ENCODE data around the gene QRFP. TPM values are rescaled to one million over a fixed set of nuclear protein-coding genes. Genes with fewer than 3 reads are reported as not detected.

The QRFP gene
- total and polyA plus RNA-seq, 8 donors: not detected

DNA sequence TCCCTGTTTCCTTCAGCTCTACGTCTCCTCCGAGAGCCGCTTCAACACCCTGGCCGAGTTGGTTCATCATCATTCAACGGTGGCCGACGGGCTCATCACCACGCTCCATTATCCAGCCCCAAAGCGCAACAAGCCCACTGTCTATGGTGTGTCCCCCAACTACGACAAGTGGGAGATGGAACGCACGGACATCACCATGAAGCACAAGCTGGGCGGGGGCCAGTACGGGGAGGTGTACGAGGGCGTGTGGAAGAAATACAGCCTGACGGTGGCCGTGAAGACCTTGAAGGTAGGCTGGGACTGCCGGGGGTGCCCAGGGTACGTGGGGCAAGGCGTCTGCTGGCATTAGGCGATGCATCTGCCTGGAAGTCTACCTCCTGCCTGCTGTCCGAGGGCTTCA is 33.9 kb downstream of the QRFP start:
- H3K4me1 ChIP-seq: no peaks in the 10 kb centered on the region
- 90 to 92% methylated on average over 23 of the region's 23 CpGs for WGBS, 2 donors
- no peak for FAIRE-seq
- H3K36me3 ChIP-seq: no peaks in the 10 kb centered on the region
- intact Hi-C loops (cut with DNase I): loop anchor here (5.0 to 10.0 kb wide), 3 partner anchors 90 to 158 kb away; no protein-coding TSS in a partner anchor
- no peaks in the 10 kb centered on the region for H3K9me3 ChIP-seq
- H3K27me3 ChIP-seq: no peaks in the 10 kb centered on the region
- ATAC-seq: no peak
- no peak for DNase-seq
- no peak overlapping the region for H3K27ac ChIP-seq
- no peak overlapping the region for H3K4me3 ChIP-seq
- TF ChIP-seq, protein P1, sequence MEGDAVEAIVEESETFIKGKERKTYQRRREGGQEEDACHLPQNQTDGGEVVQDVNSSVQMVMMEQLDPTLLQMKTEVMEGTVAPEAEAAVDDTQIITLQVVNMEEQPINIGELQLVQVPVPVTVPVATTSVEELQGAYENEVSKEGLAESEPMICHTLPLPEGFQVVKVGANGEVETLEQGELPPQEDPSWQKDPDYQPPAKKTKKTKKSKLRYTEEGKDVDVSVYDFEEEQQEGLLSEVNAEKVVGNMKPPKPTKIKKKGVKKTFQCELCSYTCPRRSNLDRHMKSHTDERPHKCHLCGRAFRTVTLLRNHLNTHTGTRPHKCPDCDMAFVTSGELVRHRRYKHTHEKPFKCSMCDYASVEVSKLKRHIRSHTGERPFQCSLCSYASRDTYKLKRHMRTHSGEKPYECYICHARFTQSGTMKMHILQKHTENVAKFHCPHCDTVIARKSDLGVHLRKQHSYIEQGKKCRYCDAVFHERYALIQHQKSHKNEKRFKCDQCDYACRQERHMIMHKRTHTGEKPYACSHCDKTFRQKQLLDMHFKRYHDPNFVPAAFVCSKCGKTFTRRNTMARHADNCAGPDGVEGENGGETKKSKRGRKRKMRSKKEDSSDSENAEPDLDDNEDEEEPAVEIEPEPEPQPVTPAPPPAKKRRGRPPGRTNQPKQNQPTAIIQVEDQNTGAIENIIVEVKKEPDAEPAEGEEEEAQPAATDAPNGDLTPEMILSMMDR (IDR thresholded peaks at IDR 0.05): no peak

DNA sequence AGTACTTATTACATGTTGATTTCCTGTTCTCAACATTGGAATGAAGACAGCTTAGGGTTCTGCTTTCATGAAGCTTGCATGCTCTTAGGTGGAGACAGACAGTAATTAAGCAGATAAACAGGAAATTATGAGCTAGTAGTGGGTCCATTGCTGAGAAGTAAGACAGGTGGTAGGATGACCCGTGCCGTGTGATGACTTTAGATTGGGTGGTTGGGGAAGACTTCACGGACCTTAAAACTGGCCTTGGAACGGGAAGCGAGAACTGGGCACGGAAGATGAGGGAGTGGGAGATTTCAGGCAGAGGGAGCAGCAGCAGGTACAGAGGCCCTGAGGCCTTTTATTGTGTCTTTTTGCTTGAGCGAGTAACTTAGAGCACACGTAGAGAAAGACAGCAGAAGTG is 34.4 kb downstream of the QRFP start:
- H3K4me1 ChIP-seq: no peaks in the 10 kb centered on the region

DNA sequence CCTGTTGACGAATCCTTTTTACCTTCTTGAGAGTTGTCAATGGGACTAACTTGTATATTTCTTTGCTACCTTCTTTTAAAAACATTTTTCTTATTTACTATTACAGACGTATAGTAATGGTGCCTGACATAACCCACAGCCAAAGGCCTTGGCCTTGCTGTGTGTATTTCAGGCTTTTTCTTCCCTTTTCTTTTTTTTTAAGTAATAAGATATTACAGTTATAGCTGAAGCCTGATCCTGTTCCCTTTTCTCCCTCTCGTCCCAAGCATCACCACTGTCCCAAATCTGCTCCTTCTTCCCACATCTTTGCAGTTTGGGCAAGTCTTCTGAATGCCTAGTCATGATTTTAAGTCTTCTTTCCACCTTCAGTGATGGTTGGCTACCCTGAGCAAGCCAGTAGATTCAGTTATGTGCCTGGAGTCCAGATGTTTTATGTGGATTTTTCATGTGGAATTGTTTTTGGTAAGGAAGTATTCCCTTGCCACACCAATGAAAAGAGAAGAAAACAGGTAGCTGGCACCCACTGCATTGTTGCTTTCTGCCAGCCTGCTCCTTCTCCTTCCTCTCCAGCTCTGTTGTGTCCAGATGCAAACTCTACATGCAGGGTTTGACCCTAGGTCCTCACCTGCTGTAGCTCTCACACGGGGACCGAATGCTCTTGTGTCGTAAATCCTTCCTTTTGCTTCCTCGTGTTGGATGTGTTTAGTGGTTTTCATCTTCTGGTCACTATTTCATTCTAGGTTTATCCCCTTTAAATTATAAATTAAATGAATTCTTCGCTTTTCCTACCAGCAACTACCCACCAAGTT is 35.0 kb downstream of the QRFP start:
- Histone ChIP-seq H3K4me1 (no peaks in the 10 kb centered on the region), H3K4me3 (no peak overlapping the region), H3K9me3 (no peaks in the 10 kb centered on the region), H3K27me3 (no peaks in the 10 kb centered on the region), H3K36me3 (no peaks in the 10 kb centered on the region), H3K27ac (no peak overlapping the region)
- intact Hi-C loops (cut with DNase I): loop anchor here (5.0 to 10.0 kb wide), 3 partner anchors 89 to 157 kb away; no protein-coding TSS in a partner anchor
- ATAC-seq (no peak), DNase-seq (no peak), FAIRE-seq (no peak)
- TF ChIP-seq, protein P1 (IDR thresholded peaks at IDR 0.05): no peak
- WGBS, 2 donors: 79 to 80% methylated on average over 8 of the region's 8 CpGs

More for the DNA sequence above, 34.4 kb downstream of the QRFP start:
- ATAC-seq (no peak), FAIRE-seq (no peak), DNase-seq (no peak)
- Histone ChIP-seq H3K36me3 (no peaks in the 10 kb centered on the region), H3K27ac (no peak overlapping the region), H3K4me3 (no peak overlapping the region), H3K27me3 (no peaks in the 10 kb centered on the region), H3K9me3 (no peaks in the 10 kb centered on the region)
- 80 to 82% methylated on average over 8 of the region's 8 CpGs for WGBS, 2 donors
- intact Hi-C loops (cut with DNase I): loop anchor here (5.0 to 10.0 kb wide), 3 partner anchors 90 to 157 kb away; no protein-coding TSS in a partner anchor
- TF ChIP-seq, protein P1 (IDR thresholded peaks at IDR 0.05): no peak

DNA sequence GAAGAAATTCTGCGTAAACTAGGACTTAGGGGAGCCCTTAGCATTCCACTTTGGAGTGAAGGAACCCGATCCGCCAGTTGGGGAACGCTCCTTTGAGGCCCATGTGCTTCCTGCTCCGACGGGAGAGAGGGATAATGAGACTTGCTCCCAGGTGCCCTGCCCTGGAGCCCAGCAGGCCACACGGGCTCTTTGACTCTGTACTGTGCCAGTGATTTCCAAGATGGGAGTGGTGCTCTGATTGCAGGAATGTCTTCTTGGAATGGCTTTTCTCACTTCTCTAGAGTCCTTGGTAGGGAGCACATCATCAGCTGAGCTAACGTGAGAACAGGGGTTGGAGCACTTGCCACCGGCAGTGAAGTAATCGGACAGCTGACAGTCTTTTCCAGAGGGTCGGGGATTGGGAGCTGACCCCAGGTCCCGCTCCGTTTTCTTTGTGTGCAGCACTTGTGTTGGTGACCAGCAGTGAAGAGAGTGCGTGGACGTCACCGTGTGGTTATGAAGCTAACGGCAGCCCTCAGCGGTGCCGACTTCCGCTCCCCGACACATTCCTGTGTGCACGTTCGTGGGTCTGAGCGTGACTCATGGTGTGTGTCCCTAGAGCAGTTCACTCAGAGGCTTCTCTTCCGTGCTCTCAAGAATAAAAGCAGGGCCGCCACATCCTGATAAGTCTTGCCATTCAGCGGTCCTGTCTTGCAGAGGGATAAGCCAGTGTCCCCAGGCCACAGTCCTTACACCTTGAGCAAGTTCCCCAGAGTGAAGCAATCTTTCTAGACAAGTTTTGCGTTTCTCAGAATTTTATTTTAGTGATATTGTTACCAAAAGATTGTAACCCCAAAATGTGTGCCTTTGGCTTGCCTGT is 35.9 kb downstream of the QRFP start:
- ATAC-seq: peak; percentile 35 to 80 (median 68)
- TF ChIP-seq, protein P1 (IDR thresholded peaks at IDR 0.05): no peak
- no peaks in the 10 kb centered on the region for H3K4me1 ChIP-seq
- H3K4me3 ChIP-seq: no peak overlapping the region
- H3K27ac ChIP-seq: no peak overlapping the region
- DNase-seq: peak in 3 of 6 donors; percentile 25 to 57 (median 40)
- H3K9me3 ChIP-seq: no peaks in the 10 kb centered on the region
- intact Hi-C loops (cut with DNase I): loop anchor here (5.0 to 10.0 kb wide), 3 partner anchors 88 to 156 kb away; no protein-coding TSS in a partner anchor
- H3K27me3 ChIP-seq: no peaks in the 10 kb centered on the region
- FAIRE-seq: no peak
- WGBS, 2 donors: 81 to 82% methylated on average over 28 of the region's 28 CpGs
- peaks cover 0 to 5% (median 0%) of the 10 kb centered on the region in 3 donors for H3K36me3 ChIP-seq
